Right lobe of liver (tissue), 6 donors: ENCODE results near the gene CD7. TPM values are rescaled to one million over a fixed set of nuclear protein-coding genes. Genes with fewer than 3 reads are reported as not detected.
A peak's percentile ranks its signal among the peaks of the same experiment; 100 is the strongest.

Experiments used
- ATAC-seq, 4 donors: fragments of 200-7000 bp; cut with Tn5 transposase; one replicate each; pipeline ENCODE4 v1.9.1; 2020; ENCODE audit warnings: mild to moderate bottlenecking in 4 of 4, moderate library complexity in 4 of 4
- DNase-seq, 3 donors: peaks; one replicate each; pipeline ENCODE4 v3.0.0-alpha.2; 2020
- H3K27ac ChIP-seq, 3 donors: fragments of 200-600 bp; one replicate each; pipeline ENCODE4 v1.8.0; 2022
- H3K27me3 ChIP-seq, 2 donors: fragments of 200-600 bp; one replicate each; pipeline ENCODE4 v1.8.0; 2022
- H3K36me3 ChIP-seq, 4 donors: fragments of 200-600 bp; sonication (generic) in 1 of 4; one replicate each; pipeline versions ENCODE4 v1.5.1 to v1.8.0; 2017 to 2022; ENCODE audit warnings: control low read depth in 1 of 4
- H3K4me1 ChIP-seq, 4 donors: fragments of 200-600 bp; sonication (generic) in 1 of 4; one replicate each; pipeline versions ENCODE4 v1.5.1 to v1.8.0; 2017 to 2022; ENCODE audit warnings: control low read depth in 1 of 4
- H3K4me3 ChIP-seq, 3 donors: fragments of 200-600 bp; one replicate each; pipeline ENCODE4 v1.8.0; 2022
- H3K9me3 ChIP-seq, 4 donors: fragments of 200-600 bp; sonication (generic) in 1 of 4; one replicate each; pipeline versions ENCODE4 v1.5.1 to v1.8.0; 2017 to 2022; ENCODE audit warnings: control low read depth in 1 of 4
- CTCF ChIP-seq, 4 donors: fragments of 200-600 bp in 3 of 4; fragments of 450-650 bp in 1 of 4; IDR thresholded peaks; one replicate each; pipeline versions ENCODE4 v1.5.1 to v1.8.0; 2016 to 2022; ENCODE audit warnings: antibody characterized with exemption in 4 of 4, mild to moderate bottlenecking in 2 of 4
- POLR2A ChIP-seq: fragments of 450-650 bp; IDR thresholded peaks from one replicate; pipeline ENCODE4 v1.6.1; 2017; ENCODE audit warnings: antibody characterized with exemption, mild to moderate bottlenecking
- WGBS: methylation state at CpG from one replicate; pipeline ENCODE4 v1.1.6; 2018; ENCODE audit warnings: low coverage, low lambda C conversion rate; ENCODE audit not compliant: insufficient coverage; ENCODE audit errors: missing lambda C conversion rate; 5-methylcytosine and 5-hydroxymethylcytosine counted together
- intact Hi-C, 2 donors: fragments of 100-400 bp; cut with DNase I; formaldehyde crosslinking; loops; one replicate each; pipeline versions ENCODE4 v1.11.2 to v1.14.1; 2022
- total RNA-seq, 6 experiments: library from RNA; depleted of rRNA in 2 of 6; stranded (reverse); fragments of >200 nt in 2 of 6; fragmentation: NEBNext Ultra II Directional in 3 of 6; extraction: Animal tissue kit (Norgen Biotek cat#: 25700) in 3 of 6; gene quantifications; one replicate each; pipeline versions ENCODE4 v1.1.0 to v1.2.4, GENCODE V29; 2016 to 2023
- donor health status: DM: no; HTN: yes; CAD: no.
- donor health status: DM: no; HTN: no; CAD: no.
- donor health status: DM: no; HTN: no; CAD: no.
- donor health status: DM: no; HTN: yes; CAD: no.
- donor health status: DM: no; HTN: yes; CAD: no.

Gene CD7
- total RNA-seq, 6 experiments from 2014 or later, result 0.31 to 3.2 (median 1.3) TPM

- Histone ChIP-seq H3K27ac (peak overlapping the region; percentile 76 to 97 (median 94)), H3K9me3 (no peaks in the 10 kb centered on the region), H3K27me3 (no peaks in the 10 kb centered on the region), H3K4me1 (peaks cover 0 to 17% (median 7%) of the 10 kb centered on the region in 4 donors), H3K36me3 (no peaks in the 10 kb centered on the region), H3K4me3 (peak overlapping the region; percentile 21 to 55 (median 29))
- no peak for TF ChIP-seq CTCF (IDR thresholded peaks at IDR 0.05)
- no peak for TF ChIP-seq POLR2A
- intact Hi-C loops, result no loop called here
- ATAC-seq (no peak), DNase-seq (peak in 2 of 3 donors; percentile 38 to 71)
- 67% methylated on average over 1 of the region's 25 CpGs for WGBS
Observed at GRCh38 chr17:82334204-82334621, 16.8 kb upstream of the CD7 start.

DNA sequence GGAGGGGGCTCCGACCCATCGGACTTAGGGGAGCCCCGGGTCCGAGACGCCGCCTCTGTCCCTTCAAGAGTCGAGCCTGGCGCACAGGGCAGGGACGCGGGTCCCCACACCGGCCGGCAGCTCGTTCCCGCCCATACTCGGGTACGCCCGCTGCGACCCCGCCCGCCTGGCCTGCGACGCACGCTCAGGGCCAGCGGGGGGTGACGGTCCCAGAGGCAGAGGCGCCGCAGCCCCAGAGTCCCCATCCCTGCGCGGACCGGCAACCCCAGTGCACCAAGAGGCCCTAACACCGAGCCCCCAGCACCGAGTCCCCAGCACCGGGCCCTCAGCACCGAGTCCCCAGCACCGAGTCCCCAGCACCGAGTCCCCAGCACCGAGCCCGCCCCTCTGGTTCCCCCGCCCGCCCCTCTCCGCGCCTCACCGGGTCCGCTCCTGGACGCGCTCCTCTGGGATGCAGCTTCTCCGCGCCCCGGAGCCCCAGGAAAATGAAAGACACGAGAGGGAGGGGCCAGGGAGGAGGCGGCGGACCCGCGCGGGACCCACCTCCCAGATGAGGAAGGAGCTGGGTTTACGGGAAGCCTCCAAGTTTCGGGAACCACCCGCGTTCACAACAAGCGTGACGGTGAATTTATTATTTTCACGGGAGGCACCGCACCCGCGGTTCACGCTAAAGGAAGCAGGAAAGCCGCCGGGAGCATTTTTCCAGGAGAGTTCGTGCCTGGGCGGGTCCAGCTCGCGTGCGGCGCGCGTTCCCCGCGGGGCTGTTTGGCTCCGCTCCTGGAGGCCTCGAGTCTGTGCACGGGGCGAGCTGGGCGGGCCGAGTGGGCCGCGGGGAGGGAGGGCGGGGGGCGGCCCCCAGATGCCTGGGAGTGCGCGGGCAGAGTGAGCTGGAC, 16.1 kb upstream of the CD7 start, which contains the start of gene SECTM1:
Gene SECTM1, minus strand, starts transcription at position 488 of the 893 bp plus-strand sequence. CDS start 6,526 bp downstream, outside the sequence.
- Histone ChIP-seq H3K4me3 (peak within 1 kb of the TSS; percentile 21 to 55 (median 29)), H3K4me1 (peaks cover 0 to 23% (median 10%) of the 10 kb centered on the region in 4 donors), H3K9me3 (no peaks in the 10 kb centered on the region), H3K27ac (peak within 1 kb of the TSS; percentile 76 to 97 (median 94)), H3K36me3 (no peaks in the 10 kb centered on the region), H3K27me3 (no peaks in the 10 kb centered on the region)
- intact Hi-C loops, result no loop called here
- ATAC-seq, result peak in 2 of 4 donors; percentile 2 to 23
- peak in 2 of 3 donors; percentile 60 to 76 for DNase-seq
- TF ChIP-seq POLR2A (no peak), CTCF (IDR thresholded peaks at IDR 0.05) (no peak)
- WGBS, result 10% methylated on average over 12 of the region's 90 CpGs

DNA sequence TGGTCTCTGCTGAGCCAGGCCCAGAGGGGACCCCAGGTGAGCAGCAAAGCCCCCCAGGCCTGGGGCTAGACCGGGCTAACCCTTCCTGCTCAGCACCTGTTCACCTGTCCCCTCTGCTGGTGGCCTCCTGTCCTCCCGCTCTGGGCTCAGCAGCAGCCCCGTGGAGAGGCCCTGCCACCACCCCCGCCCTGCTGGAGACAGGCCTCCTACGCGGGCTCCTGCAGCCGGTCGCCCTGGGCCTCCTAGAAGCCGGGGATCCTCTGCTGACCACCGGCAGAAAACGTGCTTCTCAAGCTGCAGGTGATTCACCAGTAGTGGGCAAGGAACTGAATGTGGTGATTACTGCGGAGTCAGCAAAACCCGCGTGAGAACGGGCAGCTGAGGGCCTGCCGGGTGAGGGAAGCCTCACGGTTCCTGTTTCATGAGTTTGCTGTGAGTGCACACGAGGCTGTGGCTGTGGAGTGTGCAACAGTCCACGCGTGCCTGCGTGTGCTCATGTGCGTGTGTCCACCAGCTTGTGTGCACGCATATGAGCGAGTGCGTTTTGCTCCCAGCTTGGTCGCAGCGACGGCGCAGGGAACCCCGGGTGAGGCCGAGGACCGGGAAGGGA, 15.4 kb upstream of the CD7 start:
- no peaks in the 10 kb centered on the region for H3K27me3 ChIP-seq
- no peaks in the 10 kb centered on the region for H3K36me3 ChIP-seq
- no peaks in the 10 kb centered on the region for H3K9me3 ChIP-seq
- 19% methylated on average over 5 of the region's 32 CpGs for WGBS
- peak overlapping the region in 1 of 3 donors; percentile 29 for H3K27ac ChIP-seq
- ATAC-seq, result peak in 1 of 4 donors; percentile 7
- H3K4me3 ChIP-seq, result peak overlapping the region; percentile 21 to 55 (median 29)
- DNase-seq, result peak in 2 of 3 donors; percentile 50 to 77
- TF ChIP-seq POLR2A, result no peak
- H3K4me1 ChIP-seq, result peaks cover 0 to 29% (median 12%) of the 10 kb centered on the region in 4 donors
- intact Hi-C loops, result no loop called here

GRCh38 chr17:82331345-82331939, 14.0 kb upstream of the CD7 start:
- no peak overlapping the region for H3K4me3 ChIP-seq
- no peaks in the 10 kb centered on the region for H3K27me3 ChIP-seq
- H3K9me3 ChIP-seq, result no peaks in the 10 kb centered on the region
- 64% methylated on average over 4 of the region's 25 CpGs for WGBS
- peaks cover 0 to 29% (median 15%) of the 10 kb centered on the region in 4 donors for H3K4me1 ChIP-seq
- DNase-seq (peak in 1 of 3 donors; percentile 21), ATAC-seq (no peak)
- intact Hi-C loops, result no loop called here
- TF ChIP-seq POLR2A, result no peak
- no peak for TF ChIP-seq CTCF (IDR thresholded peaks at IDR 0.05)
- H3K27ac ChIP-seq, result no peak overlapping the region
- H3K36me3 ChIP-seq, result no peaks in the 10 kb centered on the region
